Stimulated activated memory B cell treated with anti-CD40 and anti-IgM and Interleukin-4, amounts not matched to agents 10 μg/mL and 1 μg/mL and 100 μg/mL, for 72 hours (primary cell): ENCODE data around the gene NPM3.

ENCODE experiments used
- ATAC-seq: fragments of 150-1000 bp; cut with Tn5 transposase; 2 replicates; pipeline ENCODE4 v1.10.0; 2021
- H3K27ac Mint-ChIP-seq: one replicate; pipeline ENCODE4 v1.8.0; 2022; ENCODE audit warnings: mild to moderate bottlenecking, mixed read lengths
- H3K27me3 Mint-ChIP-seq: one replicate; pipeline ENCODE4 v1.8.0; 2022; ENCODE audit warnings: mixed read lengths
- H3K36me3 Mint-ChIP-seq: one replicate; pipeline ENCODE4 v1.8.0; 2022; ENCODE audit warnings: mixed read lengths
- H3K4me1 Mint-ChIP-seq: one replicate; pipeline ENCODE4 v1.8.0; 2022; ENCODE audit warnings: mixed read lengths
- H3K4me3 Mint-ChIP-seq: one replicate; pipeline ENCODE4 v1.8.0; 2022; ENCODE audit warnings: mild to moderate bottlenecking, moderate library complexity, mixed read lengths
- H3K9me3 Mint-ChIP-seq: one replicate; pipeline ENCODE4 v1.8.0; 2022; ENCODE audit warnings: mixed read lengths

NPM3 gene

GRCh38 chr10:101759309-101760247 lies 23.7 kb downstream of the NPM3 start:
- ATAC-seq: no peak
- Mint-ChIP-seq H3K36me3 (no peaks in the 10 kb centered on the region), H3K4me3 (no peak overlapping the region), H3K27me3 (peaks cover 27% of the 10 kb centered on the region), H3K9me3 (no peaks in the 10 kb centered on the region), H3K4me1 (no peaks in the 10 kb centered on the region), H3K27ac (no peak overlapping the region)

DNA sequence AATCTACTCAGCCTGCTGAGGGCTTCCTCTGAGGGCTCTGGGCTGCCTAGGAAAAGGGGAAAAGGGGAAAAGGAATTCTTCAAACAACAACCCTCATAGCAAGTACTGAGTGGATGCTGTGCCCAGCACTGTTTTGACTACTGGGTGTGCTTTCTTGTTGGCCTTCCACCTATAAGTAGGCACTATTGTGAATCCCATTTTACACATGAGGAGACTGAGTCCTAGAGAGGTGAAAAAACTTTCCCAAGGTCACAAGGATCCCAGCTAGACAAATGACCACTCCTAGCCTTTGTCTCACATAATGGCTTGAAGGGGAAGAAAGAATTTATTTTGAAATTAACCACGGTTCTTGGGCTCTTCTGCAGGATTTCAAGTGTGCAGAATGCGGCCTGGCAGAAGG lies 24.4 kb downstream of the NPM3 start:
- Mint-ChIP-seq H3K36me3 (no peaks in the 10 kb centered on the region), H3K9me3 (no peaks in the 10 kb centered on the region), H3K4me1 (no peaks in the 10 kb centered on the region), H3K27me3 (peaks cover 32% of the 10 kb centered on the region), H3K27ac (no peak overlapping the region), H3K4me3 (no peak overlapping the region)
- no peak for ATAC-seq

DNA sequence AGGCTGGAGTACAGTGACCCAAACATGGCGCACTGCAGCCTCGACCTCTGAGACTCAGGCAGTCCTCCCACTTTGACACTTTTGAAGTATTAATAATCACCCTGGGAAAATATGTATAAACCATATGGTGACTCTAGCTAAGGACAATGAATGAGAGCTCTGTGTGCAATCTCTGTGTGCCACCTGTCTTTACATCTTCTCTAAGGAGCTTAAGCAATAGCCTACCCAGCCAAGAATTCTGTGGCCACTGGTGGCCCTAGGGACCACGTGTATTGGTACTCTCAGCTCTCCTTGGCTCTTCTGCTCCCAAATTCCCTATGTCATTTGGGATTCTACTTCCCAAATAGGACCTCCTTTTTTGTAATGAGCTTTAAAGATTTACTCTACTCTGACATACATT lies 31.0 kb downstream of the NPM3 start:
- Mint-ChIP-seq H3K9me3 (no peaks in the 10 kb centered on the region), H3K27me3 (peaks cover 35% of the 10 kb centered on the region), H3K4me1 (no peaks in the 10 kb centered on the region), H3K36me3 (no peaks in the 10 kb centered on the region), H3K27ac (no peak overlapping the region), H3K4me3 (no peak overlapping the region)
- no peak for ATAC-seq

DNA sequence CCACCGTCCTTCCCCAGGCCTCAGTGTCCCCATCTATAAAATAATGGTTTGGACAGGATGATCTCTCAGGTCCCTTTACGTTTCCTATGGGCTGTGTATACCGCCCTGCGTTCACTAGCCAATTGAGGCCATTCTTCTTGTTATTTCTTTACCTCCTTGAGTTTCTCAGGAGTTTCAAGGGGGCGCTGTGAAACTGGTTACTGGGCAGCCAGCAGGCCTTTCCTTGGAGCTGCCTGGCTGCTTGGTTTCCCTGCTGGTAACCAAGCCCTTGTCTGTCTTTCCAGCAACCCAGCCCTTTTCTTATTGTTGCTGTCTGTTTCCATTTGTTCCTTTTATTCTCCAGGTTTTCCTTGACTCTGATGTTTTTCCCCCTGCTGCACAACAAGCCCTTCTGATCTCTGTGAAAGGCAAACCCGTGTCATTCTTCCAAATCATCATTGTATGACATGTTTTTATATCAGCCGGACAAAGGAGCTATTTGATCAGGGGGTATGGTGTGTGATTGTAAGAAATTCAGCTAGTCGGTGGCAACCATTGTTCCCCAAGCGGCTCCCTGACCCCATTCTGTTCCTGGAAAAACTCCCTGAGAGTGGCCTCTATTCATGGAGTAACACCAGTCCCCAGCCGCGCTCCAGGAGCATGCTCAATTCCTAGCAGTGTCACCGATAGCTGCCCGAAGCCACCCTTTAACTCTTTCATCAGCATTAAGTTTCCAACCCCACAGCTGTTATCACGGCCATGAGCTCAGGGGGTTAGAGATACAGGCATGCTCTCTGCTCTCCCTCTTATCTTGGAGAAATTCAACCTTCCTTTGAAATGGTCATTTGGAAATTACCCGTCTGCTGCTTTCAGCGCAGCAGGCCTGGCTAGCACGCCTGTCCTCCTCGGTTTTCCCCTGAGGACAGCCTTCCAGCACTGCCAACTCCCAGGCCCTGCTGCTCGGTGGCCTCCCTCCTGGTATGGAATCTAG lies 33.9 kb downstream of the NPM3 start:
- H3K27me3 Mint-ChIP-seq: peaks cover 16% of the 10 kb centered on the region
- H3K4me3 Mint-ChIP-seq: no peak overlapping the region
- ATAC-seq: no peak
- no peak overlapping the region for H3K27ac Mint-ChIP-seq
- no peaks in the 10 kb centered on the region for H3K36me3 Mint-ChIP-seq
- no peaks in the 10 kb centered on the region for H3K9me3 Mint-ChIP-seq
- no peaks in the 10 kb centered on the region for H3K4me1 Mint-ChIP-seq

DNA sequence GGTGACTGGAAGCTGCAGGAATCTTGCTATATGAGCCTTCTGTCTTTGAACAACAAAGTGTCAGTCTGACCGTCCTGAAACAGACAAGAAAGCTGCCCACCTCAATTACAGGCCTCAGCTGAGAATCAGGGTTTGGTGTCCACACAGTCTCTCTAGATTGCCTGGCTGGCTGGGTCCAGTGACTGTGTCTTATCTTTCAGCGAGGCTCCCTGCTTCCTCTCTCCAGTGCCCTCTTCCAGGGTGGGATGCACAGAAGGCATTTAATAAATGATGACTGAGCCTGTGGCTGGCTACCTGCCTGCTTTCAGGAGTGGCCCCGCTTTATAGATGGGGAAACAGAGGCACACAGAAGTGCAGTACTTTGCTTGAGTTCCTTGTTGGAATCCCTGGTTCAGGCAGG lies 34.8 kb downstream of the NPM3 start:
- Mint-ChIP-seq H3K4me1 (no peaks in the 10 kb centered on the region), H3K9me3 (no peaks in the 10 kb centered on the region), H3K4me3 (no peak overlapping the region), H3K36me3 (no peaks in the 10 kb centered on the region), H3K27ac (no peak overlapping the region), H3K27me3 (peaks cover 10% of the 10 kb centered on the region)
- no peak for ATAC-seq

DNA sequence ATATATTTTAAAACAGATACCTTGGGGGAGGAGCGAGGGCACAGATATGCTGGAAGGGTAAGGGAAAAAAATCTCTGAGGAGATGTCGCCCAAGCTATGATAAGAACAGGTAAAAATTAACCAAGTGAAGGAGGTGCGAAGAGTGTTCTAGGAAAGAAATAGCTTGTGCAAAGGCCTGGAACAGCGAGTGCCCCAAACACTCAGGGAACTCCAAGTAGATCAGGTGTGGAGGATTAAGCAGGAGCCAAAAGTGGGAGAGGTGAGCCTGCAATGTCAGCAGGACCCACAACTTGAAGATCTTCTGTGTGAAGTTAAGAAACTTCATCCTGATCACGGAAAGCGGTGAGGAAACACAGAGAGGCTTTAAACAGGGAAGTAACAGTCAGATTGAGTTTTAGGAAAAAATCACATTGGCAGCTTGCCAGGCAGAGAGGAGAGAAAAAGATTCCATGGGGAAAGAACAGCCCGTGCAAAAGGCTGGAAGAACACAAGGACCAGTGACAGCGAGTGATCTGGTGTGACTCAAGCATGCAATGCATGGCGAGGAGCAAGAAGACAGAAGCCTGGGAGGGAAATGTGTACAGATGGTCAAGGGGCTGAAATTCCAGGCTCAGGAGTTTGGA lies 38.1 kb downstream of the NPM3 start:
- no peak for ATAC-seq
- Mint-ChIP-seq H3K9me3 (no peaks in the 10 kb centered on the region), H3K27me3 (peaks cover 11% of the 10 kb centered on the region), H3K4me3 (no peak overlapping the region), H3K27ac (no peak overlapping the region), H3K36me3 (no peaks in the 10 kb centered on the region), H3K4me1 (no peaks in the 10 kb centered on the region)

- no peaks in the 10 kb centered on the region for H3K9me3 Mint-ChIP-seq
- H3K36me3 Mint-ChIP-seq: no peaks in the 10 kb centered on the region
- H3K4me1 Mint-ChIP-seq: no peaks in the 10 kb centered on the region
- no peak overlapping the region for H3K4me3 Mint-ChIP-seq
- peaks cover 20% of the 10 kb centered on the region for H3K27me3 Mint-ChIP-seq
- H3K27ac Mint-ChIP-seq: no peak overlapping the region
- ATAC-seq: no peak
These were observed 39.0 kb downstream of the NPM3 start for GRCh38 chr10:101744267-101744666.

- Mint-ChIP-seq H3K4me1 (no peaks in the 10 kb centered on the region), H3K36me3 (no peaks in the 10 kb centered on the region), H3K9me3 (no peaks in the 10 kb centered on the region), H3K4me3 (no peak overlapping the region), H3K27ac (no peak overlapping the region), H3K27me3 (peaks cover 22% of the 10 kb centered on the region)
- no peak for ATAC-seq
These were observed 41.3 kb downstream of the NPM3 start for GRCh38 chr10:101741938-101742337.

GRCh38 chr10:101736666-101737065 lies 46.6 kb downstream of the NPM3 start:
- Mint-ChIP-seq H3K4me3 (no peak overlapping the region), H3K4me1 (no peaks in the 10 kb centered on the region), H3K9me3 (no peaks in the 10 kb centered on the region), H3K27ac (no peak overlapping the region), H3K36me3 (no peaks in the 10 kb centered on the region), H3K27me3 (peaks cover 41% of the 10 kb centered on the region)
- ATAC-seq: no peak

GRCh38 chr10:101732096-101732495 lies 51.1 kb downstream of the NPM3 start:
- Mint-ChIP-seq H3K4me3 (no peak overlapping the region), H3K27ac (no peak overlapping the region), H3K27me3 (peaks cover 35% of the 10 kb centered on the region), H3K9me3 (no peaks in the 10 kb centered on the region), H3K4me1 (no peaks in the 10 kb centered on the region), H3K36me3 (no peaks in the 10 kb centered on the region)
- no peak for ATAC-seq
